GM19025 (cell line): ENCODE measurements around the gene ACSM2B.
"Not testable (repeated sequence)": the region's sequence is repeated elsewhere in the genome, so short reads cannot be mapped to it uniquely, and the experiment has no call there.

Source experiments
- ATAC-seq: cut with Tn5 transposase; IDR thresholded peaks from one replicate; pipeline ENCODE4 v1.9.1; 2021; ENCODE audit warnings: mild to moderate bottlenecking, low read depth, moderate library complexity; ENCODE audit not compliant: unreplicated experiment

ACSM2B gene

GRCh38 chr16:20595694-20596093 lies 19.5 kb upstream of the ACSM2B start:
- not testable (repeated sequence) for ATAC-seq

DNA sequence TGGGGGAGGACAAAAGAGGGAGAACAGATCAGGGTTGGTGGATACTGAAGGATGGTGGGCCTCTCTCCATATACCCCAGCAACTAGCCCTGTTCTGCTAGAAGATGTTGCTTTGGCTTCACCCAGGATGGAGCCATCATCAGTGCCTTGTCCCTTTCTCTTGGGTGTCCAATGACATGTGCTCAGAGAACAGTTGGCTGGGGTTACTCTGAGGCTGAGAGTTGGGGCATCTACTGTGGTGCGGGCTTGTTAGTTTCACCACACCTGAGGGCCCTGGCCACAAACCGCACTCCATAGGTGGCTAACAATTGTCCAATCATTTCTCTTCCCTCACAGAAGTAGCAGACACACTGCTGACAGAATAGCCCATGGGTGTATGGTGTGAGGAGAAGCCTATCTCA lies 18.9 kb upstream of the ACSM2B start:
- not testable (repeated sequence) for ATAC-seq

GRCh38 chr16:20592780-20593179 lies 16.6 kb upstream of the ACSM2B start:
- ATAC-seq, result not testable (repeated sequence)

DNA sequence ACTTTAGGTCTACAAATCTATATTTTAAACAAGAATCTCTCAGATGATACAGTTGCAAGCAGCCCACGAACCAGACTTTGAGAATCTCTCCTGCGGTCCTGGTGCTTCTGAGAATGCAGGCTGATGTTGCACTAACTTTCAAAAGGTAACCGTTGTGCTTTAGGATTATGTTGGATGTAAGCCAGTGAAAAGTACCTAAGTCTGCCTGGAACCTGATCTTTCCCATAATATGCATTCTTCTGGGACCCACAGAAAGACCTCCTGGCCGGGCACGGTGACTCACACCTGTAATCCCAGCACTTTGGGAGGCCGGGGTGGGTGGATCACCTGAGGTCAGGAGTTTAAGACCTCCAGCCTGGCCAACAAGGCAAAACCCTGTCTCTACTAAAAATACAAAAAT lies 13.3 kb upstream of the ACSM2B start:
- ATAC-seq, result not testable (repeated sequence)

DNA sequence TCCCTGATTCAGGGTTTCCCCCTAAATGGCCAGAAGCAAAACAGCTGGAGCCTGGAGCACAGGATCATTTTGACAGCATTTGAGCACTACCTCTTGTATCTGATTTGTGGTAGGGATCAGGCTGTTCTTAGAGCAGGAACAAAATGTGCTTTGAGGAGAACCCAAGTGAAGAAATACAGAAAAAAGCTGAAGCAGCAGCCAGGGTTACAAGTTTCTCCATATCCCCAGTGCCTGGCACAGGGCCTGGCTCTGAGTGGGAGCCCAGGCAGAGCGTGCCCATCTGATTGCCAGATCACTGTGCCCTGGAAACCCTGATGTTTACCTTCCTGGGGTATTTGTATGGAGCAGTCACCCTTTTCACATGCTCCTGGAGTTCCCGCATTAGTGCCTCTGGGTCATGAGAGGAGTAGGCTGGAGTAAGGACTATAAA lies 11.5 kb upstream of the ACSM2B start:
- ATAC-seq, result not testable (repeated sequence)

DNA sequence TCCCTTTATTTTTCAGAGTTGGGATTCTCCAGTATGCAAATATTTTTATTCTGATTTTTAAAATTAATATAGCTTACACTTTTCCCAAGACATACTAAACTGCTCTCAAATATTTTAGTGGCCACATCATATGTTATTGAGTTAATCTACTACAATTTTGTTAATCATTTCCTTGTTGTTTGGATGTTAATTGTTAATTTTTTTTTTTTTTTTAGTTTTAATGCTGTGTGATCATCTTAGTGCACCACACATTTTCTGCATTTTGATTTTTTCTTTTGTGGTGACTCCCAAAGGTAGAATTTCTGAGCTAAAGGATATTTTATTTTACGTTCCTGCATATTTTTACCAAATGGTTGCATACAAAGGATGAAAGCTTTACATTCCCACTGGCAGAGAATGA lies 10.5 kb upstream of the ACSM2B start:
- not testable (repeated sequence) for ATAC-seq

DNA sequence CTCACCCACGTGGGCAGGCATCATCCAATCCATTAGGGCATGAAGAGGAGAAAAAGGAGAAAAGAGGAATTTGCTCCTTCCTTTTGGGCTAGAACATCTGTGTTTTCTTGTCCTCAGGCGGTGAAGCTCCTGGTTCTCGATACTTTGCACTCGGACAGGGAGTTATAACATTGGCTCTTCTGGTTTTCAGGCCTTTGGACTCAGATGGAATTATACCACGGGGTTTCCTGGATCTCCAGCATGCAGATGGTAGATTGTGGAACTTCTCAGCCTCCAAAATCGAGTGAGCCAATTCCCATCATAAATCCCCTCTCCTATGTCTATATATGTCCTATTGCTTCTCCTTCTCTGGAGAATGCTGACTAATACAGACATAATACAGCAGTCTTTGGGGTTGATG lies 9.9 kb upstream of the ACSM2B start:
- not testable (repeated sequence) for ATAC-seq

- not testable (repeated sequence) for ATAC-seq
Measured at GRCh38 chr16:20580487-20581259, 4.5 kb upstream of the ACSM2B start.

DNA sequence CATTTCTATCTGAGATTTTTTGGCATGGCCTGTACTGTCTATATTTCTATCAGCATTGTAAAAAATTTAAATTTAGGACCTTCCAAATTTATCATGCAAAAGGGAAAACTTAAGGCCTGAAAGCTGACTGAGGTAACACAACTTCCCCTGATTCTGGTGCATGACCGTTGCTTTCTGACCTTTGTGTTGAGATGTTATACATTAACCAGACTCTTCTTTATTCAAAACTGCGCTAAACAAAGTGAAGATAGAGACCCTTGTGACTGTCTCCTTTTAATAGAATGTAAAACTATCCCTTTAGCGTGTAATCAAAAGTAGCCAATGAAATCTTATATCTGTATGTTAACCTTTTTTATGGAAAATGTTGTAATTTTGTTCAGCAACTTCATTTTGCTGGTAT lies 1.9 kb upstream of the ACSM2B start:
- not testable (repeated sequence) for ATAC-seq

DNA sequence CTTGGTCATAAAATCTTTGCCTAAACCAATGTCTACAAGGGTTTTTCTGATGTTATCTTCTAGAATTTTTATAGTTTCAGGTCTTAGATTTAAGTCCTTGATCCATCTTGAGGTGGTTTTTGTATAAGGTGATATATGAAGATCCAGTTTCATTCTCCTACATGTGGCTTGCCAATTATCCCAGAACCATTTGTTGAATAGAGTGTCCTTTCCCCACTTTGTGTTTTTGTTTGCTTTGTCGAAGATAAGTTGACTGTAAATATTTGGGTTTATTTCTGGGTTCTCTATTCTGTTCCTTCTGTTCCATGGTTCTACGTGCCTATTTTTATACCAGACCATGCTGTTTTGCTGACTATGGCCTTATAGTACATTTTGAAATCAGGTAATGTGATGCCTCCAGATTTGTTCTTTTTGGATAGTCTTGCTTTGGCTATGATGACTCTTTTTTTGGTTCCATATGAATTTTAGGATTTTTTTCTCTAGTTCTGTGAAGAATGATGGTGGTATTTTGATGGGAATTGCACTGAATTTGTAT lies 7.0 kb downstream of the ACSM2B start:
- not testable (repeated sequence) for ATAC-seq

- ATAC-seq, result no peak
Measured at GRCh38 chr16:20568404-20568803, 7.8 kb downstream of the ACSM2B start.

GRCh38 chr16:20566864-20567263 lies 9.3 kb downstream of the ACSM2B start:
- ATAC-seq, result no peak

GRCh38 chr16:20565334-20565733 lies 10.8 kb downstream of the ACSM2B start:
- not testable (repeated sequence) for ATAC-seq

GRCh38 chr16:20564218-20564617 lies 11.9 kb downstream of the ACSM2B start:
- ATAC-seq, result not testable (repeated sequence)

GRCh38 chr16:20555628-20556027 lies 20.5 kb downstream of the ACSM2B start:
- ATAC-seq, result not testable (repeated sequence)

DNA sequence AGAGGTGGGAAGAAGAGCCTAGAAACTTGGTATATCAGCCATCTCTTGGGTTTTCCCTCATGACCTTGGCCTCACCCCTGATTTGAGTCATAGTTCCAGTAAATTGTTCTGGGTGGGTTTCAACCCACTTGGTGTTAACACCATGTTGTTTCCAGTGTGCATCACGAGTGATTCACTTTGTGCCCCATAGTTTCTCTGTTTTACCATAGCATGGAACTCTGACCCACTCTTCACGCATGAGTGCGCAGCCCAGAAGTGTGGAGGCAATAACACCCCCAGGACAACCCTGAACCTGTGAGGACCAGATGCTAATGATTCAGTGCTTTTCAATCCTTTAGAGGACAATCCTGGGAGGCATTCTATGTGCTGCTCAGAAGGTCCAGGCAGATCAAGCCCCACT lies 21.5 kb downstream of the ACSM2B start:
- ATAC-seq, result not testable (repeated sequence)

- ATAC-seq, result not testable (repeated sequence)
Measured at GRCh38 chr16:20553493-20553892, 22.7 kb downstream of the ACSM2B start.

DNA sequence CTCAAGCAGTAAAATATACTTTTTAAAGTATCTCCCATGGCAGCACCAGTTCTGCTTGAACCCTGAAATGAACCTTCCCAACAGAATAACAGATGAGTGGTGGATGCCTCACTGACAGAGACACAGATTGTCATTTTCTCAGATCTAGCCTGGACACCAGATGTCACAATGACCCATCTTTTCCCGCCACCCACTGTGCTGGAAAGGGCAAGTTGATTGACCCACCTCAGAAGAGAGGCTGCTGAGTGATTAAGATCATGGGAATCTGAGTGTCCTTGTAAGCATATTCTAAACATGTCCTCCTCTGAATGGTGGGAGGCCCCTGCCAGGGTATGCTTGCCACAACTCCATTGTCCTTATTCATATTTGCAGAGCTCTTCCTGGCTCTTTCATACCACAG lies 29.2 kb downstream of the ACSM2B start:
- not testable (repeated sequence) for ATAC-seq

DNA sequence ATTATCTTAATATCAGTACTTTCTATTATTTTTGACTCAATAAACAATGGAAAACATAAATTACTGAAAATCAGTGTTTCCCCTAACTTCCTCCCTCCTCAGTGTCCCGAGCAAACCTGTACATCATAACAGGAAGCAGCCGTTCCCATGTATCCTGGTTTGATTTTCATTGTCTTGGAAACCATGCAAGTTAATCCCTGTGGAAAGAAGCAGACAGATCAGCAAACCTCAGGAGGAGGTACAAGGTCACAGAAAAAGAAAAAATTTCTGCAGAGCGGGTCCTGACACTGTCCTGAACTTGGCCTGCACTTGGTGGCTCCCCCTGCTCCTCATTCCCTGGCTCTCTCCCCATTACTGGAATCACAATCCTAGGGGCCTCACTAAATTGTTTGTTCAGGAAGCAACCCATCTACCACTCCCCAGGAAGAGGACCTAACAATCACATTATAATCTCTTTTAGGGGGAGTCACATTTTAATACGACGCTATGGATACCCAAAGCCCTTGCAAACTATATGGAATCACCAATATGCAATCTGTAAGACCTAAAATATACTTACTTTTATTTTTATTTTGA lies 29.8 kb downstream of the ACSM2B start:
- not testable (repeated sequence) for ATAC-seq

DNA sequence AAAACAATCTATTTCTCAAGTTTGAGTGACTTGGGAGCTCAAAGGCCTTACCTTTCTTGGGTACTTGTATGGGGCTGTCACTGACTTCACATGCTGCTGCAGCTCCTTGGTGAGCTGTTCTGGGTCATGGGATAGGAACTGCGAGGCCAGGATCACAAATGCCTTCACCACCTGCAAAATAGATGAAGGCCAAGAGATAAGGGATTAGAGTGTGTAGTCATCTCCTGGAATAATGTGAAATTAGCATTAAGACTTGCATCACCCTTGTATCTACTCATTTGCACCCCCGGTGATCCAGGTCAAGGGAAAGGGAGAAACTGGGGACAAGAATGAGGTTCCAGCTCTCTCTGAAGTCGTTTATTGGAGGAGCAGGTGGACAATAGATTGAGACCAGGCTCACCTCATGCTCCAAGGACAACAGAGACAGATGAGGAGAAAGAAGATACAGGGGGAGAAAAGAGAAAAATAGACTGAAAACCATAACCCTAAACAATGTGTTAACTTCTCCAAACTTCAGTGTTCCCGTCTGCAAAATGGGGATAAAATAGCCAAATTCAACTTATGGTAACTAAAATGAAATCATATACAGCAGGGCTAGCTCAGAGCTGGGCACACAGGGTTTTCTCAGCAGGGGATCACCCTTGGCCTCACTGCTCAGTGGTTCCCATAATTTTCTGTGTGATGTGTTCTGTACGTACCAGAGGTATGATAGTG lies 35.4 kb downstream of the ACSM2B start:
- ATAC-seq, result not testable (repeated sequence)

DNA sequence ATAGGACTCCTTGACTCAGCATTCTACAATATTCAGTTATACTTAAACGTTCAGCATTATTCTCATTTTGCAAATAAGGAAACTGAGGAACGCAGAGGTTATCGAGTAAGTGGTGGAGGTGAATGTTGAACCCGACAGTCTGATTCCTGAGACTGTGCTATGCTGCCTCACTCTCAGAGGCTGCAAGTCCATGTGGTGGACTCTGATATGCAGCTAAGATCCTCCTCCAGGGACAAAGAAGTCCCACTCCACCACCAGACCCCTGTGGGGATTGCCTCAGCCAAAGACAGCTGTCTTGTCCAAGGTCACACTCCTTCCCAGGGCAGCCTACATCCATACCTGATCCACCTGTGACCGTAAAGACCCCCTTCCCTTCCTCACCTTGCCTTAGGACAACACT lies 37.5 kb downstream of the ACSM2B start:
- ATAC-seq, result no peak
